ENCODE results near the gene SUN5.

DNA sequence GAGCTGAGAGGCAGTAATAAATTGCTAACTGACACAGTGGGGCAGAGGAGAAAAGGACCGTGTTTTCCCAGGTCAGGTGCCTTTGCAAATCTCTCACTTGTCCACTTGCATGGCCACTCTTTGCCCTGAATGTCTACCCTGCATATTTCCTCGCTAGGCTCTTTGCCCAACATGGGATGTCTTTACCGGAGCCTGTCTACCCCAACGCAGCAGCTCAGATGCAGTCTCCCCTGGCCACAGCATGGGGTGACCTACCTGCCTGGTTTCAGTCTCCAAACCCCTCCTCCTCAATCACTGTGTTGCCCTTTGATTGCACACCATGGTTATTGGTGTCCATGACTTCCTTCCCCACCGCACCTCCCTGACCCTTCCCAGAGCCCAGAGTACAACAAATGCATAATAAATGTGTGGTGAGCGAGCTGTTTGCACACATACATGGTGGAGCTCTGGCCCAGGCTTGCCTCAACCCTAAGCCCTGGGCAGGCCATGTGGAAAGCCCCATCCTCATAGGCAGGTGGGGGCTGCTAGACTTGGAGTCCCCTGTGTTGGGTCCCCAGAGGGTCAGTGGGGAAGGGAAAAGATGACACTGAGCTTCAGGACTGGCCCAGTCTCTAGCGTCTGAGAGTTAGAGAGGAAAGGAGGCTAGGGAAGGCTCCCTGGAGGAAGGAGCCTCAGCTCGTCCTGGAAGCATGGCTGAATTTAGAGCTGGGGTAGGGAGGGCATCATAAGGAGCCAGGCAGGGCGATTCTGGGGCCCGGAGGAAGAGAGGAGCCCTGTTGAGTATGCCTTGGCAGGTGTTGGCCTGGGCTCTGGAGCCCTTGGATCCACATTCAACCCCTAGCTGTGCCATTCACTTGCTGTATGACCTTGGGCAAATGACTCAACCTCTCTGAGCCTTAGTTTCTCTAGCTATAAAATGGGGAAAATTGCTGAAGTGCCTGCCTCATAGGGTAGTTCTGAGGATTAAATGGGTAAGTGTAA, 22.8 kb upstream of the SUN5 start:
- TF ChIP-seq ATF3 (IDR thresholded peaks at IDR 0.05) (no peak), CTCF (IDR thresholded peaks at IDR 0.05; ENCODE audit: low read depth, low read length, missing input control) (no peak), RAD21 (IDR thresholded peaks at IDR 0.05) (no peak), RXRA (IDR thresholded peaks at IDR 0.05) (no peak), NR2F2 (IDR thresholded peaks at IDR 0.05) (no peak), YY1 (IDR thresholded peaks at IDR 0.05) (no peak), REST (IDR thresholded peaks at IDR 0.05) (no peak), GABPA (IDR thresholded peaks at IDR 0.05 in 1 of 2, conservative IDR thresholded peaks at IDR 0.05 in 1 of 2) (no peak), MAX (IDR thresholded peaks at IDR 0.05) (no peak), JUND (IDR thresholded peaks at IDR 0.05) (no peak), SP1 (IDR thresholded peaks at IDR 0.05) (no peak), TAF1 (conservative IDR thresholded peaks at IDR 0.05) (no peak)
